Measurements from ENCODE around the gene DNAAF5. TPM values are rescaled to one million over a fixed set of nuclear protein-coding genes. Genes with fewer than 3 reads are reported as not detected.

Gene DNAAF5
- total RNA-seq, 1 experiment from 2014 or later: 37.6 TPM

DNA sequence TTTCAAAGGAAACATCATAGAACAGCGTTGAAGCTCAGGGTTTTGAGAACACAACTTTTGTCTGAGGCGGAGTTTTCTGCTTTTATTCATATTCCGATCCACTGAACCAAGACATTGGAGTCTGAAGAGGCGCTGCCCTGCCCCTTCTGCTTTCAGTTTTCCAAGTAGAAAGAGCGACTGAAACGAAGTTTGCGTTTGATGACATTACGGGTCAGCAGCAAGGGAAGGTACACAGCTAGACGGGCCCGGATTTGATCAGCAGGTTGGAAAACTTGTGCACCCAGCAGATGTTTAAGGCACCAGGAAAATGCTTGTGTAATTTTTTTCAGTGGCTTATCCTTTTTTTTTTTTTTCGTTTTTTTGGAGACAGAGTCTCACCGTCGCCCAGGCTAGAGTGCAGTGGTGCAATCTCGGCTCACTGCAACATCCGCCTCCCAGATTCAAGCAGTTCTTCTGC, 106.5 kb downstream of the DNAAF5 start:
- Mint-ChIP-seq H3K36me3 (ENCODE audit: insufficient read depth, unreplicated experiment) (peaks cover 34% of the 10 kb centered on the region), H3K9me3 (ENCODE audit: unreplicated experiment) (no peaks in the 10 kb centered on the region), H3K4me3 (ENCODE audit: unreplicated experiment) (peak overlapping the region; percentile 66), H3K4me1 (ENCODE audit: insufficient read depth, unreplicated experiment) (peaks cover 45% of the 10 kb centered on the region), H3K27ac (ENCODE audit: low read depth, unreplicated experiment) (peak overlapping the region; percentile 100), H3K27me3 (ENCODE audit: insufficient read depth, unreplicated experiment) (no peaks in the 10 kb centered on the region)
- TF ChIP-seq, protein P1, sequence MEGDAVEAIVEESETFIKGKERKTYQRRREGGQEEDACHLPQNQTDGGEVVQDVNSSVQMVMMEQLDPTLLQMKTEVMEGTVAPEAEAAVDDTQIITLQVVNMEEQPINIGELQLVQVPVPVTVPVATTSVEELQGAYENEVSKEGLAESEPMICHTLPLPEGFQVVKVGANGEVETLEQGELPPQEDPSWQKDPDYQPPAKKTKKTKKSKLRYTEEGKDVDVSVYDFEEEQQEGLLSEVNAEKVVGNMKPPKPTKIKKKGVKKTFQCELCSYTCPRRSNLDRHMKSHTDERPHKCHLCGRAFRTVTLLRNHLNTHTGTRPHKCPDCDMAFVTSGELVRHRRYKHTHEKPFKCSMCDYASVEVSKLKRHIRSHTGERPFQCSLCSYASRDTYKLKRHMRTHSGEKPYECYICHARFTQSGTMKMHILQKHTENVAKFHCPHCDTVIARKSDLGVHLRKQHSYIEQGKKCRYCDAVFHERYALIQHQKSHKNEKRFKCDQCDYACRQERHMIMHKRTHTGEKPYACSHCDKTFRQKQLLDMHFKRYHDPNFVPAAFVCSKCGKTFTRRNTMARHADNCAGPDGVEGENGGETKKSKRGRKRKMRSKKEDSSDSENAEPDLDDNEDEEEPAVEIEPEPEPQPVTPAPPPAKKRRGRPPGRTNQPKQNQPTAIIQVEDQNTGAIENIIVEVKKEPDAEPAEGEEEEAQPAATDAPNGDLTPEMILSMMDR (IDR thresholded peaks at IDR 0.05; ENCODE audit: unreplicated experiment): no peak
- peak; percentile 35 for DNase-seq (ENCODE audit: unreplicated experiment)
- BruUV-seq (replicated peaks): TSS peak; percentile 77
- ChIA-PET POLR2A (interaction anchor here (0.6 to 8.3 kb wide), 17 partner anchors 9 to 352 kb away, joined by 3 to 185 read pairs (median 4); partner anchors contain the start of gene GET4), CTCF (interaction anchor here (0.7 to 2.1 kb wide), 8 partner anchors 13 to 511 kb away, joined by 3 to 6 read pairs (median 4); no protein-coding TSS in a partner anchor)
- intact Hi-C loops (cut with micrococcal nuclease): loop anchor here (1.0 kb wide), 1 partner anchor 20 kb away; no protein-coding TSS in a partner anchor

DNA sequence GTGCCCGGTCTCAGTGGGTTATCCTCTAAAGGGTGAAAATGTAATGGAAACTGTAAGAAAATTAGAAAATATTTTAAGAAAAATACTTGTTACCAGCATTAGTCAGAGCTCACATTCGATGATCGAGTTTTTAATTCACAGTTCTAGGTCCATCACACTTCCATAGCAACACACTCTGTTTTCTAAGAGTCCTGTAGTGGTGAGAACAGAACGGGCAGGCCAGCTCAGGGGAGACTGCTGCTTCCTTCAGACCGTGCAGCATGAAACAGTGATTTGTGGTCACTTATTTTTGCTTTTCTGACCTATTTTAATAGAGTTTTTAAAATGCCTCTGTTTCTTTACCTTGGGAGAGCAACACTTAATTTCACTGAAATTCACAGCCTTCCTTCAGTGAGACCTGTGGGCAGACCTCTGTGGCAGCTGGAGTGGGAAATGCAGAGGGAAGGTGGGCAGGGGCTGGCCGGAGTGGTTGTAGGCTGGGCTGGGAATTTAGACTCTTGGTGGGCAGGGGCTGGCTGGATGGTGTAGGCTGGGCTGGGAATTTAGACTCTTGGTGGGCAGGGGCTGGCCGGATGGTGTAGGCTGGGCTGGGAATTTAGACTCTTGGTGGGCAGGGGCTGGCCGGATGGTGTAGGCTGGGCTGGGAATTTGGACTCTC, 107.2 kb downstream of the DNAAF5 start:
- Mint-ChIP-seq H3K27ac (ENCODE audit: low read depth, unreplicated experiment) (peak overlapping the region; percentile 100), H3K4me1 (ENCODE audit: insufficient read depth, unreplicated experiment) (peaks cover 45% of the 10 kb centered on the region), H3K9me3 (ENCODE audit: unreplicated experiment) (no peaks in the 10 kb centered on the region), H3K27me3 (ENCODE audit: insufficient read depth, unreplicated experiment) (no peaks in the 10 kb centered on the region), H3K4me3 (ENCODE audit: unreplicated experiment) (peak overlapping the region; percentile 66), H3K36me3 (ENCODE audit: insufficient read depth, unreplicated experiment) (peaks cover 32% of the 10 kb centered on the region)
- no TSS peak for BruUV-seq (replicated peaks)
- ChIA-PET POLR2A (interaction anchor here (0.6 to 8.3 kb wide), 15 partner anchors 8 to 352 kb away, joined by 3 to 185 read pairs (median 7); partner anchors contain the start of gene GET4), CTCF (interaction anchor here (0.7 to 2.1 kb wide), 6 partner anchors 14 to 253 kb away, joined by 3 to 6 read pairs (median 5); no protein-coding TSS in a partner anchor)
- TF ChIP-seq, protein P1 (IDR thresholded peaks at IDR 0.05; ENCODE audit: unreplicated experiment): no peak
- no peak for DNase-seq (ENCODE audit: unreplicated experiment)
- intact Hi-C loops (cut with micrococcal nuclease): loop anchor here (1.0 kb wide), 1 partner anchor 20 kb away; no protein-coding TSS in a partner anchor

DNA sequence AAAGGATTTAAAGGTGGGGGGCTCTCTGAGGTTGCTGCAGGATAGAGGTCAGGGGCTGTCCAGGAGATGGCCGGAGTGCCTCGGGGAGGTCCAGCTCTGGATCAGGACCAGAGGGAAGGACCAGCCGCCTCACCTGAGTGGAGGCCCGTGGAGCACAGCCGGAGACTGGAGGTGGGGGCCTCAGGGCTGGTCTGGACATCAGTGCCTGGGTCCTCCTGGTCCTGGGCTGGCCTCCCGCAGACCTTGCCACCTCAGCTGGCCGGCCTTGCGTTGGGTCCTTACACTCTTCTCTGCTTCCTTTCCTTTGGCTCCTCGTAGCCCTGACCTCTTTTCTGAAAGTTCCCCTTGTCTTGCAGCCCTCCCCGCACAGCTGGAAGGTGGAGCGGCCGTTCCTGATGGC, 107.8 kb downstream of the DNAAF5 start:
- Mint-ChIP-seq H3K36me3 (ENCODE audit: insufficient read depth, unreplicated experiment) (peaks cover 38% of the 10 kb centered on the region), H3K27me3 (ENCODE audit: insufficient read depth, unreplicated experiment) (no peaks in the 10 kb centered on the region), H3K4me3 (ENCODE audit: unreplicated experiment) (peak overlapping the region; percentile 54), H3K27ac (ENCODE audit: low read depth, unreplicated experiment) (peak overlapping the region; percentile 100), H3K9me3 (ENCODE audit: unreplicated experiment) (no peaks in the 10 kb centered on the region), H3K4me1 (ENCODE audit: insufficient read depth, unreplicated experiment) (peaks cover 45% of the 10 kb centered on the region)
- CTCF ChIA-PET: interaction anchor here (1.7 to 2.1 kb wide), 3 partner anchors 21 to 41 kb away, joined by 6 read pairs; no protein-coding TSS in a partner anchor
- POLR2A ChIA-PET: interaction anchor here (0.9 to 8.3 kb wide), 7 partner anchors 11 to 93 kb away, joined by 3 to 185 read pairs (median 7); partner anchors contain the start of gene GET4
- intact Hi-C loops (cut with micrococcal nuclease): no loop called here
- TF ChIP-seq, protein P1 (IDR thresholded peaks at IDR 0.05; ENCODE audit: unreplicated experiment): no peak
- BruUV-seq (replicated peaks): no TSS peak
- no peak for DNase-seq (ENCODE audit: unreplicated experiment)

DNA sequence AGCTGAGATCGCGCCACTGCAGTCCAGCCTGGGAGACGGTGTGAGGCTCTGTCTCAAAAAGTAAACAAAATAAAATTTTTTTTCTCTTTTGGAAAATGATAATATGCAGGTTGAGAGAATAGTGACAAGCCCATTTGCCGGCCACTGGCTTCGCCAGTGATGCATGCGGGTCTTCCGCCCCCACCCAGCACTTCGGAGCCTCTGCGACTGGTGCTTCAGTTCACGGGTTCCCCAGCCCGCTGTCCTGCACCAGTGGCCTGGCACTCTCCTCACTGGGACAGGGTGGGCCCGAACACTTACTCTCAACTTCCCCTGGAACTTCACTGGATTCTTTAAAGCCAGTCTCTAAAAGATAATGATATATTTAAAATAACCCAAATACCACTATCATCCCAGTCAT, 108.5 kb downstream of the DNAAF5 start:
- H3K36me3 Mint-ChIP-seq (ENCODE audit: insufficient read depth, unreplicated experiment): peaks cover 45% of the 10 kb centered on the region
- intact Hi-C loops (cut with micrococcal nuclease): no loop called here

More for the DNA sequence above, 108.5 kb downstream of the DNAAF5 start:
- Mint-ChIP-seq H3K4me1 (ENCODE audit: insufficient read depth, unreplicated experiment) (peaks cover 45% of the 10 kb centered on the region), H3K4me3 (ENCODE audit: unreplicated experiment) (no peak overlapping the region), H3K27ac (ENCODE audit: low read depth, unreplicated experiment) (peak overlapping the region; percentile 100), H3K9me3 (ENCODE audit: unreplicated experiment) (no peaks in the 10 kb centered on the region), H3K27me3 (ENCODE audit: insufficient read depth, unreplicated experiment) (no peaks in the 10 kb centered on the region)
- ChIA-PET CTCF (interaction anchor here (0.7 to 1.7 kb wide), 2 partner anchors 27 to 33 kb away, joined by 3 to 6 read pairs; no protein-coding TSS in a partner anchor), POLR2A (interaction anchor here (0.9 to 8.3 kb wide), 4 partner anchors 17 to 33 kb away, joined by 3 to 185 read pairs (median 66); no protein-coding TSS in a partner anchor)
- DNase-seq (ENCODE audit: unreplicated experiment): no peak
- BruUV-seq (replicated peaks): no TSS peak
- TF ChIP-seq, protein P1 (IDR thresholded peaks at IDR 0.05; ENCODE audit: unreplicated experiment): no peak
